GM12874 (cell line): Measurements from ENCODE around the gene STARD13.

Experiments
- TF ChIP-seq, protein P1 (sequence below): IDR thresholded peaks from 2 replicates; pipeline ENCODE4 v1.5.1; 2011; ENCODE audit warnings: low read depth, mild to moderate bottlenecking, control low read depth, low read length, moderate library complexity; ENCODE audit not compliant: insufficient read depth

Gene STARD13

GRCh38 chr13:33123066-33123859 lies 162.3 kb downstream of the STARD13 start:
- TF ChIP-seq, protein P1, sequence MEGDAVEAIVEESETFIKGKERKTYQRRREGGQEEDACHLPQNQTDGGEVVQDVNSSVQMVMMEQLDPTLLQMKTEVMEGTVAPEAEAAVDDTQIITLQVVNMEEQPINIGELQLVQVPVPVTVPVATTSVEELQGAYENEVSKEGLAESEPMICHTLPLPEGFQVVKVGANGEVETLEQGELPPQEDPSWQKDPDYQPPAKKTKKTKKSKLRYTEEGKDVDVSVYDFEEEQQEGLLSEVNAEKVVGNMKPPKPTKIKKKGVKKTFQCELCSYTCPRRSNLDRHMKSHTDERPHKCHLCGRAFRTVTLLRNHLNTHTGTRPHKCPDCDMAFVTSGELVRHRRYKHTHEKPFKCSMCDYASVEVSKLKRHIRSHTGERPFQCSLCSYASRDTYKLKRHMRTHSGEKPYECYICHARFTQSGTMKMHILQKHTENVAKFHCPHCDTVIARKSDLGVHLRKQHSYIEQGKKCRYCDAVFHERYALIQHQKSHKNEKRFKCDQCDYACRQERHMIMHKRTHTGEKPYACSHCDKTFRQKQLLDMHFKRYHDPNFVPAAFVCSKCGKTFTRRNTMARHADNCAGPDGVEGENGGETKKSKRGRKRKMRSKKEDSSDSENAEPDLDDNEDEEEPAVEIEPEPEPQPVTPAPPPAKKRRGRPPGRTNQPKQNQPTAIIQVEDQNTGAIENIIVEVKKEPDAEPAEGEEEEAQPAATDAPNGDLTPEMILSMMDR: no peak

GRCh38 chr13:33119856-33120543 lies 165.6 kb downstream of the STARD13 start:
- TF ChIP-seq, protein P1: no peak

DNA sequence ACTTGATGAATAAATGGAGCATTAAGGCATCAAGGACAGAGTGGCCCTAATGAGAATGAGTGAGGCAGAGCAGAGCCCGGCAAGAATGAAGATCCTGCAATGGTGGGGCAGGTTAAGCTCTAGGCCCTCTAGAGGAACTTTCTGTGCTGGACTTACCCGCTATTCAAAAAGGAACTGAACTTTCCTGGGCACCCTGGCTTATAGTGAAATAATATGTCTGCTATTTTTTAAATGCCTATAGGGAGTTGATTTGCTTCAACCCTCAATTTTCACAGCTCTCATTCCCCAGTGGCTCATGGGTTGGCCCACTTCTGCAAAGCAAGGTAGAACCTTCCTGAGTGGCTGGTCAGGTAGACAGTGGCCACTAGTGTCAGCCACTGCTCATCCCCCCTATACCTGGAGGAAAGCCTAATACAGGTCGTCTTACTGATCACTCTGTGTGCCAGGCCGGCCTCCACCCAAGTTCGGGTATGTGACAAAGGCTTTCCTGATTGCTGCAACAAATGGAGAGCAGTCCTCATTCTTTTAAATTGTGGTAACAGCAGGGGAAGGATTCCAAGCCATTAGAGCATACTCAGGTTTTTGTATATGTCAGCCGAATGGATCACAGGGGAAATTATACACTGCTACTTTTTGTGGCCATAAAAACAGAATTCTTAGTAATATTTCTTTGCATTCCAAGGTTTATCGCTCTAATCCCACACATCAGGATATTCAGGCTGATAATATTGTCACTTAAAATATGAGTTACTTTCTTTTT lies 166.4 kb downstream of the STARD13 start:
- TF ChIP-seq, protein P1: no peak

- TF ChIP-seq, protein P1: no peak
Observed at GRCh38 chr13:33116321-33117010, 169.1 kb downstream of the STARD13 start.

- TF ChIP-seq, protein P1: no peak
Observed at GRCh38 chr13:33115274-33115673, 170.3 kb downstream of the STARD13 start.

GRCh38 chr13:33114146-33114545 lies 171.4 kb downstream of the STARD13 start:
- TF ChIP-seq, protein P1: no peak
